MM.1S (cell line): ENCODE measurements around the gene GABRG3.

Experiments used
- EZH2 ChIP-seq: fragments of 300-600 bp; sonication (generic); optimal IDR thresholded peaks from 2 replicates; pipeline ENCODE3; 2017; ENCODE audit warnings: low read depth, mild to moderate bottlenecking, antibody characterized with exemption, low read length, mixed read lengths
- EZH2phosphoT487 ChIP-seq: fragments of 300-600 bp; sonication (generic); IDR thresholded peaks from 2 replicates; pipeline ENCODE4 v1.6.1; 2018; ENCODE audit warnings: antibody characterized with exemption, low read length
- TF ChIP-seq, protein P1 (sequence below): fragments of 300-600 bp; sonication (generic); IDR thresholded peaks from 2 replicates; pipeline ENCODE4 v1.5.1; 2016; ENCODE audit warnings: antibody characterized with exemption, low read length, mixed read lengths

DNA sequence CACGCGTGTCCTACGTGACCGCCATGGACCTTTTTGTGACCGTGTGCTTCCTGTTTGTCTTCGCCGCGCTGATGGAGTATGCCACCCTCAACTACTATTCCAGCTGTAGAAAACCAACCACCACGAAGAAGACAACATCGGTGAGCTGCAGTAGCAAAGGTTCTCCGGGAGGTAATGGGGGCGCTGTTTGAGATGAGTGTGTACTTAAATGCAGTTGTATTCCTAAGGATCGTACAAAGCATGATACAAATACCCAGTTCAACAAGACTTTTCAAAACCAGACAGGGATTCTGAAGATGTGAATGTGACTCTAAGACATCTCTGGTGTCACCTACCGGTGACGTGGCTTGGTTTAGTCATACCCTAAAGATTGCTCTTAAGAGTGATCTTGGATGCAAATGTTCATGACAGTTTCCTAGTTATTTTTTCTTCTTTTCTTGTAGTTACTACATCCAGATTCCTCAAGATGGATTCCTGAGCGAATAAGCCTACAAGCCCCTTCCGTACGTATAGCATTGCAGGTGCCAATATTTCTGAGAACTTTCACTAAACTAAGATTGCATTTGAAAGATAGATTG lies 556.6 kb downstream of the GABRG3 start:
- TF ChIP-seq EZH2 (no peak), EZH2phosphoT487 (no peak)
- TF ChIP-seq, protein P1, sequence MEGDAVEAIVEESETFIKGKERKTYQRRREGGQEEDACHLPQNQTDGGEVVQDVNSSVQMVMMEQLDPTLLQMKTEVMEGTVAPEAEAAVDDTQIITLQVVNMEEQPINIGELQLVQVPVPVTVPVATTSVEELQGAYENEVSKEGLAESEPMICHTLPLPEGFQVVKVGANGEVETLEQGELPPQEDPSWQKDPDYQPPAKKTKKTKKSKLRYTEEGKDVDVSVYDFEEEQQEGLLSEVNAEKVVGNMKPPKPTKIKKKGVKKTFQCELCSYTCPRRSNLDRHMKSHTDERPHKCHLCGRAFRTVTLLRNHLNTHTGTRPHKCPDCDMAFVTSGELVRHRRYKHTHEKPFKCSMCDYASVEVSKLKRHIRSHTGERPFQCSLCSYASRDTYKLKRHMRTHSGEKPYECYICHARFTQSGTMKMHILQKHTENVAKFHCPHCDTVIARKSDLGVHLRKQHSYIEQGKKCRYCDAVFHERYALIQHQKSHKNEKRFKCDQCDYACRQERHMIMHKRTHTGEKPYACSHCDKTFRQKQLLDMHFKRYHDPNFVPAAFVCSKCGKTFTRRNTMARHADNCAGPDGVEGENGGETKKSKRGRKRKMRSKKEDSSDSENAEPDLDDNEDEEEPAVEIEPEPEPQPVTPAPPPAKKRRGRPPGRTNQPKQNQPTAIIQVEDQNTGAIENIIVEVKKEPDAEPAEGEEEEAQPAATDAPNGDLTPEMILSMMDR, result no peak
